HG02642 (cell line): ENCODE data around the gene EPB41L3.
"Not testable (repeated sequence)": the region's sequence is repeated elsewhere in the genome, so short reads cannot be mapped to it uniquely, and the experiment has no call there.

Source experiments
- ATAC-seq: cut with Tn5 transposase; IDR thresholded peaks from one replicate; pipeline ENCODE4 v1.9.1; 2021; ENCODE audit warnings: mild to moderate bottlenecking; ENCODE audit not compliant: unreplicated experiment, poor library complexity

The EPB41L3 gene

DNA sequence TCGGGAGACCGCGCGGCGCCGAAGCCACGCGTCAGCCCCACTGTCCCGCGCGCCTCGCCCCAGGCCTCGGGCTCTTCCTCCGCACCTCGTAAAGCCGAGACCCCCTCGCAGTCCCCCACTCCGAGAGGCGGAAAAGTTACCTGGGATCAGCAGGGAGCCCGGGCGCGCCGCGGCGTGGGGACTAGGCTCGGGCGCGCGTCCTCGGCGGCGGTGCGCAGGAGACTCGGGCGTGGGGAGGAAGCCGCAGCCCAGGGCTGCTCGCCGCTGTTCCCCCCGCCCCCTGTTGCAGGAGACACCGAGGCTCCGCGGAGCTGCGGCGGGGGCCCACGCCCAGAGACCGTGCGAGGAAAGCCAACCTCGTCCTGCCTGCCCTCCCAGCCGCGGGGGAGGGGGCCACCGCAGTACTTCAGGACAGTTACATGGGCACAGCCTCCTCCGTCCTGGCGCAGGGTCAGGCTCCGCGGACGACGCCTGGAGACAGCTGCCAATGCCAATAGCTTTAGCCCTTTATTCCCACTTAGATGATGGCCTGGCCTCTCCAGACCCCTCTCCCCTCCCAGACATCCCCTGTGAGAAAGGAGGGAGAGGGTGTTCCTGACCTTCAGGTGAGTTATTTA lies at the start of gene EPB41L3:
TSS of gene EPB41L3 (minus strand) at position 225 of the 617 bp plus-strand sequence. CDS start 54,814 bp downstream, outside the sequence.
- no peak for ATAC-seq

DNA sequence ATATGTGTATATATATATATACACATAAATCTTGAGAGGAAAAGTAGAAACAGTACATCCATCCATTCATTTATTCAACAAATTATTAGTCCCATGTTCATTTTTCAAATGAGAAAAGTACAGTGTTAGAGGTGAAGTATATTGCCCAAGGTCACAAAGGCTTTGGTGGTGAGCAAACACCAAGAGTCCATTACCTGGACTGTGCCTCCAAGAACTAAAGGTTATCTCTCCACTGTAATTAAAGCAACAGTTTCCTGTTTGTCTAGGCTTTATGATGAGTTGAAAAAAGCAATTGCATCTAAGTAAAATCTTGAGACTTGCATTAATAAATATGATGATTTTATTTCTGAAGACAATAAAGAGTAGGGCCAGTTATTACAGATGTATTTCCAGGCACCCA lies 44.7 kb upstream of the EPB41L3 start:
- no peak for ATAC-seq

DNA sequence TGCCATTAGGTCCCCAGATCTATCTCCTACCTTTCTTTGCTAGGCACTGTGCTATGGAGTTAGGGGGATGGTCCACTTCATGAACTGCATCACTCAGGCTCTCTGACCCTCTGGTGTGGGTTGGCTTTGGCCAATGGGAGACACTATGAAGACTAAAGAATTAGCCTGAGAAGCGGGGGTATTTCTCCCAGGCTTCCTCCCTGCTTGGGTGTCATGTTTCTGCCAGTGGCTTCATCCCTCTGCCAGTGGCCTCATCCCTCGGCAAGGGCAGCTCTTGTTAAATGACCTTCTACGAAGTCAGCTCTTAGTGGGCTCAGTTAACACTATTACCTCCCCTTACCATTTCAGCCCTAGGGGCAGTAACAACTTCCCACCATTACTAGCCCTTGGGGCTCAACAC lies 41.9 kb upstream of the EPB41L3 start:
- no peak for ATAC-seq

DNA sequence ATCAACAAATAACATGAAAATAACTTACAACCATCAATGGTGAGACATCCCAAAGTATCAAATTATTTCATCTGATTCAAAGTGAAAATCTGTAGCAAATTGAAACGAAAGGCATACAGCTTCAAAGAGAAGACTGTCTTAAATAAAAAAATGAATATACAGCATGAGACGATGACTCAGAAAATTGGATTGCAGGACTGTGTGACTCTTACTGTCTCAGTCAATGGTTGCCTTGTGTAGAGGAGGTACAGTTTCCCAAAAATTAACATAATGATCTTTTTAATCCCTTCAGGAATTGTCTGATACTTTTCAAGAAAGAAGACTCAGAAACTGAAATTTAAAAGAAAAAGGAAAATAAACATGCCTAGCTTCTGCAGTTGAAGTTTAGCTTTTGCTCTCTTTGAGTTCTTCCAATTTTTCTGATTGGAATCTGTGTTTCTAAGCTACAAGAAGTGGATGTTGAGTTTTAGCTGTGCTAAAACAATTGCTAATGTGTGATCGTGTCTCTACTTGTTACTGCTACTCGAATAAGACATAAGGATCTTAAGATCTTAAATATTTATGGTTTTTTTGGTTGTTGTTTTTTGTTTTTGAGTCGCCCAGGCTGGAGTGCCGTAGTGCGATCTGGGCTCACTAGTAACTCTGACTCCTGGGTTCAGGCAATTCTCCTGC lies 41.1 kb upstream of the EPB41L3 start:
- no peak for ATAC-seq

DNA sequence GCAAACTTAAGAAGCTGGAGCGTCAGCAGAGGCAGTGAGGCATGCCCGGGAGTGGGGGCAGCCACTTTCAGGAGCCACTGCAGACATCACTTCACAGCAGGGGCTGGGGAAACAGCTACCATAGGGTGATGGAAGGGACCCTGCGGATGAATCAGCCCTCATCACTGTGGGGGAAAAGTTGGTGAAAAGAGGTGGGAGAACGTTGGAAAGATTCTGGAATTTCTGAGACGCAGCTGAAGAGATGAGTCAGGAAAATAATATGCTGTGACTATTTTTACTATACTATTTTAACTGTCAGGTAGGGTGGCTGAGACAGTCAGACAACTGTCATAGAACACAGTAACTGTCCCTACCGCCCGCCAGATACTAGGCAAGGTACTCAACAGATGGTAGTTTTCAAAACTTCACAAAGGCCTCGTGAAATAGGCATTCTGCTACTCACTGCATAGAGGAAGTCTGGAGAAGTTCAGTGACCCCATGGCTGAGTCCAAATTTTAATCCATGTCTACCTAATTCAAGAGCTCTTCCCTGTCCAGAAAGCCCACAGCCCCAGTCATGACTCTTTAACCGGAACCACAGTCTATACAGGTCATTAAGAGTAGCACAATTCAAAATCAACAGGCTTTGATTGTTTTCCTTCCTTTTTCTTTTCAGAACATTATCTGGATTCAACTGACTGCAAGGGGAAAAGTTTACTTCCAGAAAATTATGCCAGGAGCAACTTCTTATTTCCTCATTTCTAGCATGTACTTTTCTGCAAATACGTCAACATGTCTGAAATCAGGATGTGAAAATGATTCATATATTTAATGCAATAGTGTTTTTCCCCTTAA lies 39.3 kb upstream of the EPB41L3 start:
- ATAC-seq, result no peak

DNA sequence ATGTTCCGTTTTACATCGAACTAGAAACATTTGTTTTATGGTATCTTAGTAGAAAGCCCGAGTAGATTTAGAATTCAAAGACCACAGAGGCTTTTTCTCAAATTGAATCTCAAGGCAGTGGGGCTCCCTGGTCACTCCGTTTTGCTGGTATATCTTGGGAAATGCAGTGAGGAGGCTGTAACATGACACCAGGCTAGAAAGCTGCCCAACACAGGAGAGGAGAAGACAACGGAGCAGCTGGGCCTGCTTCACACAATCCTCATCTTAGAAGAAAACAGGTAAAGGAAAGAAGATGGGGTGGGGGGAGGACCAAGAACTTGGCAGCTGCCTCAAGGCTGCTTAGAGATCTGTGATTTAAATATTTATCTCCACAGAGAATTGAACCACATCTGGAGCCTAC lies 38.3 kb upstream of the EPB41L3 start:
- no peak for ATAC-seq

DNA sequence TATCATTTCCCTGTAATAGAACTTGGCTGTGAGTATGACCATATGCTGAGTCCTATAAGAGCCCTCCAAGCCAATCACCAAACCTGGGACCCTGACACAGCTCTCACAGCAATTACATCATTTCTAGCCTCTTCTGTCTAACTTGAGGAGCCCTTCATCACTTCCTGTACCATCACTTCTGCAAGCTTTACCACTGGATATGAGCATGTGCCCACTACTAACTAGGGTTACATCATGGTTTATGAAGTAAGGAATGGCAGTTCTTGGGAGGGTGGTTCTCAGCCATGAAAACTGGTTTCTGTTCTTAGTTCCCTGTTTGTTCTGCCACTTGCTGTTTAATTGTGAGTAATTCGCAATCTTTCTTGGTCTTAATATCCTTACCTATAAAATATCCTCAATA lies 31.0 kb upstream of the EPB41L3 start:
- no peak for ATAC-seq

DNA sequence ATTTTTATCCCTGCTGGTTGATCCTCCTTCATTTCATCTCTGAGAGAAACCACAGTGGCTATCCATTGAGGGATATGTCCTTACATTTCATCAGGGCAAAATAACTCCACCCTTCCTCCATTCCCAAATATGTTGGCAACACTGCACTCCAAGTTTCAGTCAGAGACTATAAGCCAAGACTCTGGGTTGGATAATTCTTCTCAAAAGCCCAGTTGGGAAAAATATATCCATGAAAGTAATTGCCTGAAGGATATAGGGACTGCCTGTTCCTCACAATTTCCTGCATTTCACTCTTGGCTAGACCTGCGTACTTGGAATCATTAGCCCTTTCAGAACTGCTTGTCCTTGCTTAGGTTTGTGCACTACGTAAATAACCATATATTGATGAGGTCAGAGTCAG lies 27.9 kb upstream of the EPB41L3 start:
- no peak for ATAC-seq

DNA sequence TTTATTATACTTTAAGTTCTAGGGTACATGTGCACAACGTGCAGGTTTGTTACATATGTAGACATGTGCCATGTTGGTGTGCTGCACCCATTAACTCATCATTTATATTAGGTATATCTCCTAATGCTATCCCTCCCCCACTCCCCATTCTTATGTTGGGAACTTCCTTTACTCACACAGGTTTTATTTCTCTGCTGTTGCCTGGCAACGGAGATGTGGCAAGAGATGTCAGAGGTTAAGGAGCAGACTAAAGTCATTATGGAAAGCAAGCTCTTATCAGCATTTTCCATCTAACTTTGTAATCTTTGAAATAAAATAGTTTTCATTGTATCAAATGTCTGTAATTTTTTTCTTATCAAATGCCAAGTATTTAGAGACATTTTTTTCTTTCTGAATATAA lies 26.8 kb upstream of the EPB41L3 start:
- ATAC-seq, result not testable (repeated sequence)

DNA sequence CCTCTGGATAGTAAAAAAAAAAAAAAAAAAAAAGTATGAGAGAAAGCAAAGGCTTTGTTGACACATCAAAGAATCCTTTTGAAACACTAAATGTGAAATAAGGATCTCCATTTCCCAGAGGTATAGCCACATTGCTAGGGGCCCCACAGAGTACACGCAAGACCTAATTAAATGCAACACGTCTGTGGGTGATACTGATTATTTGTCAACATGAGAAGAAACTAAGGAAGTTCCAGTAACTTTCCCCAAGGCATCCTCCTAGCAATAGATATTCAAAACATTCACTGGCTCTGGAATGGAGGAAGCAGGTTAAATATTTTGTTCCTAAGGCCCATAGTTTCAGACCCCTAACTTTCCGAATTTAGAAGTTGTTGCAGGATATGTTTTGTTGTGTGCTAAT lies 24.6 kb upstream of the EPB41L3 start:
- no peak for ATAC-seq

DNA sequence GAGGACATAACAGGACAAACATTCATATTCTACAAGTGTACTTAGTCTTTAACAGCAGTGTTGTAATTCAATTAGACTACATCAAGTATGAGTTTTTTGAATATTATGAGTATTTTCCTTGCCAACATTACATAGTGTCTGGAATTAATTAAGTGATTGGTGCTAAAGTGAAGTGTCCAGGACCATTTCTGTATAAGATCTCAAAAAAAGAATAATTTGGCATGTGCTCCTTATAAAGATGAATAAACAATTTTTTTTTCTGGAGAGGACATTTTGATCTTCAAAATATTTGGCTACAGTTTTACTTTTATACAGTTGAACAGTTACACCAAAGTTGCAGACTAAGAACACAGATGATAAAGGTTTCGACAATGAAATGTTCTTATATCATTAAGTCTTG lies 15.1 kb upstream of the EPB41L3 start:
- ATAC-seq, result no peak

DNA sequence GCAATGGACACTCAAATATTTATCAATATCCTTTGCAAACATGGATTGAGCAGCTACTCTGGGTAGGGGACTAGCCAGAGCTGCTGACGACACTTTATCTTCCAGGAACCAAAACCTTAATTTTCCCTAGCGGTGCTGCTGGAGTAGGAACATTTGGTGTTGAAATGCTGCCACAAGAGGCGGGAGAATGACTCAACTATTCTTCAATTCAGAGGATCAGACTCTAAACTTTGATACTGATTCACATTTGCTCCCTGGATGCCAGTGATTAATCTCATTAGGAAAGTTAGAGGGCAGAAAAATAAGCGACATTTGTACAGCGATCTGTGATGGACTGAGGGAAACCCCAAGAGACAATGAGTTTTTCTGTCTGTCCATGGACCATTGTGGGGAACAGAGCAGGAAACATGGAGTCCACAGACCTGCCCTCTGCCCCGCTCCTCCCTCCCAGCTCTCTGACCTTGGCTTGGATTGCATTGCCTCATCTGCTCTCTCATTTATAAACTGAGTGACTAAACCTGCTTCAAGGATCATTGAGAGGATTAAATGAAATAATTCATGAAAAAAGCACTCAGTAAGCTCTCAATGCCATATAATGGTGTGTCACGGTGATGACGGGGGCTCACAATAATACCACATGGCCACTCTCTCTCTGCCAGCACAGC lies 12.6 kb upstream of the EPB41L3 start:
- ATAC-seq, result no peak

DNA sequence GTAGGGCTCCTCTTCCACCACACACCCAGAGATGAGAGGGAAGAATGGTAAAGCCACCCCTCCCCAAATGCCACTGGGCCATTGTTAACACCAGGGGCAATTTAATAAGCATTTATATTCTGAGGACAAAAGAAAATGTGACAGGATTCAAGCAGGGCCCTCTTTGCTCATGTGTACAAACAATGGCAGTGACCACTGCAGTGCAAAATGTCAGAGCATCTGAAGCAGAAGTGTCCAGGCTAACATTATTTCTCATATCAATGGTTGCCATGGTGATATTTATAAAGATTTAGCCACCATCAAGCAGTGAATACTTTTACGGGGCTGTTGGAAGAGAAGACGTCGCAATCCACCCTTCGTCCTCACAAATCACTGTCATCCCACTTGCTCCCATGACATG lies 10.8 kb upstream of the EPB41L3 start:
- no peak for ATAC-seq

DNA sequence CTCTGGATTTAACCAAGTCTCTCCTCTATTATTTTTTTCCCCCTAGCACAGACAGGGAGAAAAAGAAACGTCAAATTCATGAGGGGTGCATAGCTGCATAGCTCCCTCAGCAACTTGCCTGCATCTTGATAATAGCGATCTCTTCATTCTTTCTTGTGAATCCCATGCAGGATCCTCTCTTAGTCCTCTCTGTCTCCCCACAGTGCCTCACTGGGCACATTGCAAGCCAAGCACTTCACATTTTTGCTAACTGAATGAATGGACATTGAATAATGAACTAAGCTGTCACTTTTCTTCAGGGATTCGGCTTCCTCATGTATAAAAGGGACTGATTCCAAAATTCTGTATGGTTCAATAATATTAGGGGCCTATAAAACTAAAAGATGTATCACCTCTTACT lies 2.9 kb upstream of the EPB41L3 start:
- ATAC-seq, result no peak

DNA sequence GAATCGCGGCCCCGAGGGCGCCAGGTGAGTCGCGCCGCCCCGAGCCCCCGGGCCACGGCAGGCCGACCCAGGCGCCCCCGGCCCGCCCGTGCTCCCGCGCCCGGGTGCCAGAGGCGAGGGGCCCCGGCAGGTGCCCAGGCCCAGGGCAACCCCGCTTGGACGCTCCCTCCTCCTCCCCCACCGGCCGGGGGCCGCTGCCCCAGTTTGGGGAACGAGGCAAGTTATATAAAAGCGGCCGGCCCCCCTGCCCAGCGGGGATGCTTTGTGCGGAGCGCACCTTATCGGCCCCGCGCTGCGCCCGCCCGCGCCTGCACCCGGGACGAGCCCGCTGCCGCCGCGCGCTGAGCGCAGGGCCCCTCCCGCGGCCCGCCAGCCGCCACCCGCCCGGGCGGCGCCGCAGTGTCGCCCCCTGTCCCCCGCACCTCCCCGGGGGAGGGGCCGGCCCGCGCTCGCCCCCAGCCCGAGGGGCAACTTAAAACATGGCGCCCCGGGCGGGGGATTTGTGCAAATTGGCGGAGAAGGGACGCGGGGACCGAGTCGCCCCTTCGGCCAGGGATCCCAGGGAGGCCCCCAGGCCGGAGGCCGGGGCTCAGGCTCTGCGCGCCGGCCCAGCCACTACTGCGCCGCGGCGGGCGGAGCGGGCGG lies 639 bp downstream of the EPB41L3 start:
- ATAC-seq, result no peak

DNA sequence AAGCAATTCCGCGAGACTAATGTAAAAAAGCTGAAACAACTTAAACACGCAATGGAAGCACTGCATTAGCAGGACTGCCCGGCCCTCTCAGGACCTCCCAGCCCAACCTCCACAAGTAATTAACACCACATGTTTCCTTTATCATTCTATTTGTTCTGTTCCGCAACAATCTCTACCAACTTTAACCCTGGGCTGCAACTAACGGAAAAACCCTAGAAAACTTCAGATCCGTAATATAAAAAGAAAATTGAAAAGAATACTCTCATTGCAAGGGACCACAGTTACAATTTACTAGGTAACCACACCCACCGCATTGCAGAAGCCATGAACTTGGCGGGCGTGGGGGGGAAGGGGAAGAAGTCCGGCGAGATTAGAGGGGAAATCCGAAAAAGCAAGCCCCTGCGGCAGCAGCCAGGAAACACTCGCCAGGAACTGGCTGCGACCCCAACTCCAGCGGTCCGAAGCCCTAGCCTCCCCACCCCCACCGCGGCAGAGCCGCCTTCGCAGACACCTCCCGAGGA lies 1.2 kb downstream of the EPB41L3 start:
- no peak for ATAC-seq

DNA sequence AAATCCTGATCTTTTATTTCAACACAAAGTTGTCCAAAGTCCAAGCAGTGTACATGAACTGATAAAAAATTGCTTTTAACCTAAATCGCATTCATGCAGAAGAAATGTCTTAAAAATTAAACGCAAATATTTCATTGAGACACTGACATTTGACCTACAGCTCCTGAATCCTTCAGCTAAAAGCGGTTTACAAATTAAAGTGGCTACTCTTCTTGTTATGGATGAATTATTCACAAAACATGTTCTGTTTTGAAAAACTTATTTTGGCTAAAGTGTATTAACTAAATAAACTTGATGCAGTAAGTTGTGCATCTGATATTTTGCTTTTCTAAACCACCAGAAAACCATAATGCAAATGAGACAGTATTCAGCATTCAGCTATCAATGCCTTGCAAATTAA lies 2.2 kb downstream of the EPB41L3 start:
- ATAC-seq, result no peak

DNA sequence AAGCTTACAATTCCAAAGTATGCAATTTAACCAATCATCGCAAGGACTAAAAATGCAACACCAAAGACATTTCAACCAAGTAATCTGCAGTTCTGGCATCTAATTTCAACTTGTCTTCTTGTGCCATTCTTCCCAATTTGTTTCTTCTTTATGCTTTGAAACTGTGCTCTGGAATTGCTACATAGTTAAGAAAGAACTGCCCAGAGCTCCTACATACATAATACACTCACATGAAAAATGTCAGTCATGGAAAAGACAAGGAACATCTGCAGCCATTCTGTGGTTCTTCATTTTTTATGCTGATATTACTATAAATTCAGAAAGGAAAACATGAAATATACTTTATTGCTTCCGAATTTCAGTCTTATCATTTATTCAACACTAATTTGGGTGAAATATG lies 4.4 kb downstream of the EPB41L3 start:
- ATAC-seq, result no peak

DNA sequence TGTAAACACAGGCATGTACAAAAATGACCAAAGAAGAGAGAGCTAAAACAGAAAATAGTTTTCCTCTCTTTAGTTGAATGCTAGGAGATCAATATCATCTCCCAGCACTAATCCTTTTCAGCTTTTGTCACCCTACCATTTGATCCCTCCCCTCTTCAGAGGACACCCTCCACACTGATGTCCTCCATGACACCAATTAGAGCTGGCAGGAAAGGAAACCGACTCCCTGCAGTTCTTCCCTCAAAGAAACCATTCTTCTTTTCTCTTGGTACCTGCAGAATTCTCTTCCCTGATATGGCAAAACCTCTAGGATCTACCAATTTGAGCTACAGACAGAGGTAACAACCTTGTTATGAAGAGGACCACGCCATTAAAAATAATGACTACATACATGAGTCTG lies 5.3 kb downstream of the EPB41L3 start:
- no peak for ATAC-seq

DNA sequence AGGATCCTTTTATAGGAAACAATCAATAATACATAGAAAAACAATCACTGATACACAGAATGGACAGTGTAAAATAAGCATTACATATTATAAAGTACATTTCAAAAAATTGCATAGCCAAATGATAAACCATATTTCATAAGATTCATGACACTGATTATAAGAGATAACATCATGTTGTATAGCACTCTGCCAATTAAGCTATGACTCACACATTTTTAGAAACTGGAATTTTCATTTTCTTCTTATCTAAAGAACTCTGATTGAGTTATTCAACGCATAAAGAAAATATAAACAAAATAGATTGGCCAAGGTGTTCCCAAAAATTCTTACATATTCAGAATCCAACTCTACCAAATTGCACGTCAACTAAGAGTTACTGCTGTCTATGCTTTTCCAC lies 5.9 kb downstream of the EPB41L3 start:
- ATAC-seq, result no peak
